ENCODE data around the gene OR10H3.

GRCh38 chr19:15775249-15775648, 37.5 kb downstream of the OR10H3 start:
- TF ChIP-seq, protein P1, sequence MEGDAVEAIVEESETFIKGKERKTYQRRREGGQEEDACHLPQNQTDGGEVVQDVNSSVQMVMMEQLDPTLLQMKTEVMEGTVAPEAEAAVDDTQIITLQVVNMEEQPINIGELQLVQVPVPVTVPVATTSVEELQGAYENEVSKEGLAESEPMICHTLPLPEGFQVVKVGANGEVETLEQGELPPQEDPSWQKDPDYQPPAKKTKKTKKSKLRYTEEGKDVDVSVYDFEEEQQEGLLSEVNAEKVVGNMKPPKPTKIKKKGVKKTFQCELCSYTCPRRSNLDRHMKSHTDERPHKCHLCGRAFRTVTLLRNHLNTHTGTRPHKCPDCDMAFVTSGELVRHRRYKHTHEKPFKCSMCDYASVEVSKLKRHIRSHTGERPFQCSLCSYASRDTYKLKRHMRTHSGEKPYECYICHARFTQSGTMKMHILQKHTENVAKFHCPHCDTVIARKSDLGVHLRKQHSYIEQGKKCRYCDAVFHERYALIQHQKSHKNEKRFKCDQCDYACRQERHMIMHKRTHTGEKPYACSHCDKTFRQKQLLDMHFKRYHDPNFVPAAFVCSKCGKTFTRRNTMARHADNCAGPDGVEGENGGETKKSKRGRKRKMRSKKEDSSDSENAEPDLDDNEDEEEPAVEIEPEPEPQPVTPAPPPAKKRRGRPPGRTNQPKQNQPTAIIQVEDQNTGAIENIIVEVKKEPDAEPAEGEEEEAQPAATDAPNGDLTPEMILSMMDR (conservative IDR thresholded peaks at IDR 0.05; ENCODE audit: low read length): no peak
- no peak for TF ChIP-seq EZH2phosphoT487 (IDR thresholded peaks at IDR 0.05; ENCODE audit: borderline replicate concordance, low read depth, low read length)
